K562 (cell line): ENCODE data around the gene CNTF.

Source experiments
- CBX3 ChIP-seq, 2 experiments: IDR thresholded peaks; 1 replicate in 1 of 2; 2 replicates in 1 of 2; pipeline ENCODE4 v1.6.1; 2012; ENCODE audit warnings: inconsistent platforms in 2 of 2, low read length in 2 of 2, borderline replicate concordance in 1 of 2, control low read depth in 1 of 2
- HSF4 ChIP-seq: fragments of 250-450 bp; sonication (Bioruptor Pico); IDR thresholded peaks from 2 replicates; pipeline ENCODE4 v2.1.2; 2022; ENCODE audit warnings: mild to moderate bottlenecking, moderate library complexity, borderline replicate concordance
- JUN ChIP-seq, 2 experiments: sonication (generic) in 1 of 2; formaldehyde crosslinking in 1 of 2; IDR thresholded peaks; 2 replicates each; pipeline versions ENCODE4 v1.6.1 to v1.8.0; 2012 to 2022; ENCODE audit warnings: borderline replicate concordance in 2 of 2, mild to moderate bottlenecking in 2 of 2, improper control_type of control experiment in 1 of 2, low read depth in 1 of 2, low read length in 1 of 2, missing genetic modification reagents in 1 of 2
- NBN ChIP-seq: fragments of 450-650 bp; IDR thresholded peaks from 2 replicates; pipeline ENCODE4 v1.6.1; 2016; ENCODE audit warnings: low read depth, mild to moderate bottlenecking
- SMAD4 ChIP-seq: fragments of 250-450 bp; sonication (Bioruptor Pico); conservative IDR thresholded peaks from 2 replicates; pipeline ENCODE4 v1.8.0; 2021; ENCODE audit warnings: inconsistent platforms, mild to moderate bottlenecking, moderate library complexity
- SRSF1 ChIP-seq: fragments of 200-400 bp; formaldehyde crosslinking; IDR thresholded peaks from 2 replicates; pipeline ENCODE4 v1.6.1; 2017; ENCODE audit warnings: mild to moderate bottlenecking, low read depth, low read length, moderate library complexity
- ZNF431 ChIP-seq: sonication (generic); formaldehyde crosslinking; IDR thresholded peaks from 2 replicates; pipeline ENCODE4 v1.8.0; 2022; ENCODE audit warnings: mild to moderate bottlenecking, missing genetic modification reagents
- ZNF764 ChIP-seq: fragments of 250-450 bp; sonication (Bioruptor Pico); IDR thresholded peaks from 2 replicates; pipeline ENCODE4 v1.4.0; 2020; ENCODE audit warnings: low read depth, mild to moderate bottlenecking, moderate library complexity
- TF ChIP-seq, protein P1 (sequence below), 3 experiments: IDR thresholded peaks in 2 of 3; conservative IDR thresholded peaks in 1 of 3; 2 replicates each; pipeline ENCODE4 v1.5.1; 2011 to 2012; ENCODE audit warnings: low read length in 3 of 3, mild to moderate bottlenecking in 3 of 3, control low read depth in 2 of 3, improper control_type of control experiment in 1 of 3, inconsistent platforms in 1 of 3, low read depth in 1 of 3, mixed read lengths in 1 of 3, moderate library complexity in 1 of 3; ENCODE audit not compliant: insufficient read depth in 2 of 3

GRCh38 chr11:58645854-58646253, 23.4 kb downstream of the CNTF start:
- TF ChIP-seq SMAD4 (CRISPR knock-in tag) = no peak
- TF ChIP-seq, protein P1, sequence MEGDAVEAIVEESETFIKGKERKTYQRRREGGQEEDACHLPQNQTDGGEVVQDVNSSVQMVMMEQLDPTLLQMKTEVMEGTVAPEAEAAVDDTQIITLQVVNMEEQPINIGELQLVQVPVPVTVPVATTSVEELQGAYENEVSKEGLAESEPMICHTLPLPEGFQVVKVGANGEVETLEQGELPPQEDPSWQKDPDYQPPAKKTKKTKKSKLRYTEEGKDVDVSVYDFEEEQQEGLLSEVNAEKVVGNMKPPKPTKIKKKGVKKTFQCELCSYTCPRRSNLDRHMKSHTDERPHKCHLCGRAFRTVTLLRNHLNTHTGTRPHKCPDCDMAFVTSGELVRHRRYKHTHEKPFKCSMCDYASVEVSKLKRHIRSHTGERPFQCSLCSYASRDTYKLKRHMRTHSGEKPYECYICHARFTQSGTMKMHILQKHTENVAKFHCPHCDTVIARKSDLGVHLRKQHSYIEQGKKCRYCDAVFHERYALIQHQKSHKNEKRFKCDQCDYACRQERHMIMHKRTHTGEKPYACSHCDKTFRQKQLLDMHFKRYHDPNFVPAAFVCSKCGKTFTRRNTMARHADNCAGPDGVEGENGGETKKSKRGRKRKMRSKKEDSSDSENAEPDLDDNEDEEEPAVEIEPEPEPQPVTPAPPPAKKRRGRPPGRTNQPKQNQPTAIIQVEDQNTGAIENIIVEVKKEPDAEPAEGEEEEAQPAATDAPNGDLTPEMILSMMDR (IDR thresholded peaks at IDR 0.05 in 2 of 3, conservative IDR thresholded peaks at IDR 0.05 in 1 of 3; ENCODE audit: insufficient read depth in 2 of 3, low read depth in 1 of 3, low read length in 3 of 3) = no peak
- no peak for TF ChIP-seq ZNF764
- TF ChIP-seq JUN (IDR thresholded peaks at IDR 0.05; ENCODE audit: borderline replicate concordance, low read depth, low read length) = no peak
- TF ChIP-seq JUN (CRISPR knock-in tag; IDR thresholded peaks at IDR 0.05; ENCODE audit: borderline replicate concordance) = no peak
- no peak for TF ChIP-seq ZNF431 (CRISPR knock-in tag)
- TF ChIP-seq NBN = no peak
- TF ChIP-seq CBX3 (IDR thresholded peaks at IDR 0.05; ENCODE audit: borderline replicate concordance in 1 of 2, low read length in 2 of 2) = 0 out of 3 replicates have a peak, but pooled peaks of 1 of the 2 experiments have one; percentile 43
- no peak for TF ChIP-seq HSF4 (CRISPR knock-in tag)
- no peak for TF ChIP-seq SRSF1
